Hepatocyte (in vitro differentiated cells): ENCODE measurements around the gene TRIM59.

Source experiments
- CTCF ChIP-seq: fragments of 200-600 bp; sonication (generic); IDR thresholded peaks from 2 replicates; pipeline ENCODE4 v1.5.1; 2016; ENCODE audit warnings: antibody characterized with exemption, mild to moderate bottlenecking; ENCODE audit not compliant: poor library complexity
- EZH2 ChIP-seq: fragments of 200-600 bp; sonication (generic); IDR thresholded peaks from 2 replicates; pipeline ENCODE4 v1.6.1; 2016; ENCODE audit warnings: antibody characterized with exemption, mild to moderate bottlenecking, borderline replicate concordance
- EZH2phosphoT487 ChIP-seq: fragments of 200-600 bp; sonication (generic); IDR thresholded peaks from one replicate; pipeline ENCODE4 v1.6.1; 2018; ENCODE audit warnings: antibody characterized with exemption, mild to moderate bottlenecking, low read depth, moderate library complexity; ENCODE audit not compliant: unreplicated experiment, severe bottlenecking

- TF ChIP-seq CTCF (no peak), EZH2phosphoT487 (no peak), EZH2 (no peak)
Observed at GRCh38 chr3:160481856-160482255, 32.3 kb upstream of the TRIM59 start.
